ENCODE data around the gene LRRC8A.
"Not testable (repeated sequence)": the region's sequence is repeated elsewhere in the genome, so short reads cannot be mapped to it uniquely, and the experiment has no call there.

DNA sequence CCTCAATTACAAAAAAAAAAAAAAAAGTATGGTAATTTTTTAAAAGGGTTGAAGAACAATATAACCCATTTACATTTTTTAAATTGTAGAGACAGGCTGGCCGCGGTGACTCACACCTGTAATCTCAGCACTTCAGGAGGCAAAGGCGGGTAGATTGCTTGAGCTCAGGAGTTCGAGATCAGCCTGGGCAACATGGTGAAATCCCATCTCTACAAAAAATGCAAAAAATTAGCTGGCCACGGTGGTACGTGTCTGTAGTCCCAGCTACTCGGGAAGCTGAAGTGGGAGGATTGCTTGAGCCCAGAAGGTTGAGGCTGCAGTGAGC is 11.0 kb upstream of the LRRC8A start:
- not testable (repeated sequence) for TF ChIP-seq EP300 (IDR thresholded peaks at IDR 0.05); POLR2A (IDR thresholded peaks at IDR 0.05; ENCODE audit: low read depth)
- TF ChIP-seq, protein P1, sequence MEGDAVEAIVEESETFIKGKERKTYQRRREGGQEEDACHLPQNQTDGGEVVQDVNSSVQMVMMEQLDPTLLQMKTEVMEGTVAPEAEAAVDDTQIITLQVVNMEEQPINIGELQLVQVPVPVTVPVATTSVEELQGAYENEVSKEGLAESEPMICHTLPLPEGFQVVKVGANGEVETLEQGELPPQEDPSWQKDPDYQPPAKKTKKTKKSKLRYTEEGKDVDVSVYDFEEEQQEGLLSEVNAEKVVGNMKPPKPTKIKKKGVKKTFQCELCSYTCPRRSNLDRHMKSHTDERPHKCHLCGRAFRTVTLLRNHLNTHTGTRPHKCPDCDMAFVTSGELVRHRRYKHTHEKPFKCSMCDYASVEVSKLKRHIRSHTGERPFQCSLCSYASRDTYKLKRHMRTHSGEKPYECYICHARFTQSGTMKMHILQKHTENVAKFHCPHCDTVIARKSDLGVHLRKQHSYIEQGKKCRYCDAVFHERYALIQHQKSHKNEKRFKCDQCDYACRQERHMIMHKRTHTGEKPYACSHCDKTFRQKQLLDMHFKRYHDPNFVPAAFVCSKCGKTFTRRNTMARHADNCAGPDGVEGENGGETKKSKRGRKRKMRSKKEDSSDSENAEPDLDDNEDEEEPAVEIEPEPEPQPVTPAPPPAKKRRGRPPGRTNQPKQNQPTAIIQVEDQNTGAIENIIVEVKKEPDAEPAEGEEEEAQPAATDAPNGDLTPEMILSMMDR (IDR thresholded peaks at IDR 0.05): not testable (repeated sequence)
